ENCODE data around the gene FRMD3. TPM values are rescaled to one million over a fixed set of nuclear protein-coding genes. Genes with fewer than 3 reads are reported as not detected.

The FRMD3 gene
- total and polyA plus RNA-seq, 2 donors (not counting 3 experiments of a cell fraction or from before 2014, with no cell fraction given) = 3.0 to 6.1 TPM

DNA sequence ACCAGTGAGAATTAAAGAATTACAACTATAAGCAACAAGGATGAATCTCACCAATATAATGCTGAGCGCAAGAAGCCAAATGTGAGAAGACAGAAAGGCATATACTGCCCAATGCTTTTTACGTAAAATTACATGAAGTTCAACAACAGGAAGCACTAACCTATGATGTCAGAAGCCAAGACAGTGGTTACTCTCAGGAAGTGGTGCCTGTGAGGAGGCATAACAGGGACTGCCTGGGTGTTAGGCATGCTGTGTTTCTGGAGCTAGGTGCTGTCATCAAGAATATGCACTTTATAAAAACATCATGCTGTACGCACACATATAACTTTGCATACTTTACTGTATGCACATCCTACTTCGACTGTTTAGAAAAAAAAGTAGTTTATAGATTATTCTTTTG is 30.1 kb downstream of the FRMD3 start:
- H3K27me3 ChIP-seq (ENCODE audit: control insufficient read depth in 2 of 2, insufficient read depth in 2 of 2, low read length in 2 of 2) = no peaks in the 10 kb centered on the region
- POLR2A ChIA-PET = no interaction called here
- no peaks in the 10 kb centered on the region for H3K79me2 ChIP-seq (ENCODE audit: control insufficient read depth, insufficient read depth, low read length)
- no peaks in the 10 kb centered on the region for H3K9me3 ChIP-seq (replicated peaks; ENCODE audit: control insufficient read depth, insufficient read depth, low read length)
- H3K27ac ChIP-seq (ENCODE audit: insufficient read depth, low read depth, low read length) = no peak overlapping the region
- H3K36me3 ChIP-seq (ENCODE audit: control insufficient read depth in 2 of 2, extremely low read depth in 1 of 2, insufficient read depth in 2 of 2, low read length in 2 of 2) = no peaks in the 10 kb centered on the region
- no TSS peak for BruUV-seq (replicated peaks)
- dilution Hi-C loops (cut with MboI; ENCODE audit: extremely low pct_ligation_motif_present, low sequenced_read_pairs) = no loop called here
- intact Hi-C loops (cut with micrococcal nuclease) = no loop called here
- H3K4me1 ChIP-seq (ENCODE audit: control insufficient read depth, extremely low read depth, insufficient read depth, low read length) = peaks cover 19% of the 10 kb centered on the region
- H3K4me2 ChIP-seq (ENCODE audit: insufficient read depth, low read length) = no peak overlapping the region
- H3K4me3 ChIP-seq (replicated peaks in 1 of 3; ENCODE audit: insufficient read depth in 1 of 3, low read depth in 1 of 3, low read length in 3 of 3) = no peak overlapping the region
- FAIRE-seq = no peak
- CTCF ChIA-PET = interaction anchor here (2.1 kb wide), 1 partner anchor 36 kb away, joined by 9 read pairs; no protein-coding TSS in a partner anchor
- peak; percentile 4 for DNase-seq (ENCODE audit: low read depth, low spot score)
- no peak overlapping the region for H2AFZ ChIP-seq (ENCODE audit: low read depth, low read length)
- no peaks in the 10 kb centered on the region for H4K20me1 ChIP-seq (replicated peaks; ENCODE audit: control insufficient read depth, extremely low read depth, insufficient read depth, low read length)
- H3K9ac ChIP-seq (replicated peaks; ENCODE audit: extremely low read depth, insufficient read depth, low read length) = no peak overlapping the region
- no peak for TF ChIP-seq GATA2 (IDR thresholded peaks at IDR 0.05; ENCODE audit: insufficient read depth, insufficient read length, low read depth, low read length)
- TF ChIP-seq, protein P1, sequence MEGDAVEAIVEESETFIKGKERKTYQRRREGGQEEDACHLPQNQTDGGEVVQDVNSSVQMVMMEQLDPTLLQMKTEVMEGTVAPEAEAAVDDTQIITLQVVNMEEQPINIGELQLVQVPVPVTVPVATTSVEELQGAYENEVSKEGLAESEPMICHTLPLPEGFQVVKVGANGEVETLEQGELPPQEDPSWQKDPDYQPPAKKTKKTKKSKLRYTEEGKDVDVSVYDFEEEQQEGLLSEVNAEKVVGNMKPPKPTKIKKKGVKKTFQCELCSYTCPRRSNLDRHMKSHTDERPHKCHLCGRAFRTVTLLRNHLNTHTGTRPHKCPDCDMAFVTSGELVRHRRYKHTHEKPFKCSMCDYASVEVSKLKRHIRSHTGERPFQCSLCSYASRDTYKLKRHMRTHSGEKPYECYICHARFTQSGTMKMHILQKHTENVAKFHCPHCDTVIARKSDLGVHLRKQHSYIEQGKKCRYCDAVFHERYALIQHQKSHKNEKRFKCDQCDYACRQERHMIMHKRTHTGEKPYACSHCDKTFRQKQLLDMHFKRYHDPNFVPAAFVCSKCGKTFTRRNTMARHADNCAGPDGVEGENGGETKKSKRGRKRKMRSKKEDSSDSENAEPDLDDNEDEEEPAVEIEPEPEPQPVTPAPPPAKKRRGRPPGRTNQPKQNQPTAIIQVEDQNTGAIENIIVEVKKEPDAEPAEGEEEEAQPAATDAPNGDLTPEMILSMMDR (IDR thresholded peaks at IDR 0.05; ENCODE audit: extremely low read depth in 1 of 2, insufficient read depth in 1 of 2, low read depth in 1 of 2, low read length in 2 of 2) = no peak
- no peak for TF ChIP-seq JUN (IDR thresholded peaks at IDR 0.05; ENCODE audit: borderline replicate concordance, insufficient read depth, insufficient read length, low read depth)
- no peak for TF ChIP-seq POLR2AphosphoS5 (IDR thresholded peaks at IDR 0.05; ENCODE audit: insufficient read depth, low read depth, low read length)
- TF ChIP-seq, protein P2, sequence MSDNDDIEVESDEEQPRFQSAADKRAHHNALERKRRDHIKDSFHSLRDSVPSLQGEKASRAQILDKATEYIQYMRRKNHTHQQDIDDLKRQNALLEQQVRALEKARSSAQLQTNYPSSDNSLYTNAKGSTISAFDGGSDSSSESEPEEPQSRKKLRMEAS (IDR thresholded peaks at IDR 0.05; ENCODE audit: insufficient read depth, insufficient read length) = no peak
- no peak for TF ChIP-seq POLR2A (IDR thresholded peaks at IDR 0.05; ENCODE audit: low read depth, low read length)
- TF ChIP-seq FOS (IDR thresholded peaks at IDR 0.05; ENCODE audit: borderline replicate concordance, insufficient read depth, low read length) = no peak
- TF ChIP-seq MYC (IDR thresholded peaks at IDR 0.05; ENCODE audit: low read depth, low read length) = no peak
- no peak for TF ChIP-seq EZH2 (IDR thresholded peaks at IDR 0.05; ENCODE audit: borderline replicate concordance, low read depth, low read length, severe bottlenecking)
- no peaks in the 10 kb centered on the region for H3K9me1 ChIP-seq (replicated peaks; ENCODE audit: control insufficient read depth, extremely low read depth, insufficient read depth, low read length)

All from endothelial cell of umbilical vein (primary cell).